ENCODE measurements around the gene USP53.

The USP53 gene

GRCh38 chr4:119304431-119304830 lies 91.9 kb downstream of the USP53 start:
- no peak for TF ChIP-seq CTCF (IDR thresholded peaks at IDR 0.05; ENCODE audit: low read depth, low read length)
- DNase-seq (ENCODE audit: low read depth, low spot score), result no peak
- H3K4me3 ChIP-seq (ENCODE audit: low read depth, low read length), result no peak overlapping the region
- in situ Hi-C loops (cut with HindIII; ENCODE audit: low sequenced_read_pairs), result no loop called here

GRCh38 chr4:119307606-119308005 lies 95.1 kb downstream of the USP53 start:
- no peak for DNase-seq (ENCODE audit: low read depth, low spot score)
- in situ Hi-C loops (cut with HindIII; ENCODE audit: low sequenced_read_pairs), result no loop called here
- no peak for TF ChIP-seq CTCF (IDR thresholded peaks at IDR 0.05; ENCODE audit: low read depth, low read length)
- H3K4me3 ChIP-seq (ENCODE audit: low read depth, low read length), result no peak overlapping the region

GRCh38 chr4:119310826-119311225 lies 98.3 kb downstream of the USP53 start:
- in situ Hi-C loops (cut with HindIII; ENCODE audit: low sequenced_read_pairs), result no loop called here
- H3K4me3 ChIP-seq (ENCODE audit: low read depth, low read length), result no peak overlapping the region
- no peak for TF ChIP-seq CTCF (IDR thresholded peaks at IDR 0.05; ENCODE audit: low read depth, low read length)
- DNase-seq (ENCODE audit: low read depth, low spot score), result peak; percentile 58

- in situ Hi-C loops (cut with HindIII; ENCODE audit: low sequenced_read_pairs), result no loop called here
- no peak overlapping the region for H3K4me3 ChIP-seq (ENCODE audit: low read depth, low read length)
- TF ChIP-seq CTCF (IDR thresholded peaks at IDR 0.05; ENCODE audit: low read depth, low read length), result no peak
- no peak for DNase-seq (ENCODE audit: low read depth, low spot score)
These were observed 100.7 kb downstream of the USP53 start for GRCh38 chr4:119313237-119313636.

- peak; percentile 65 for DNase-seq (ENCODE audit: low read depth, low spot score)
- in situ Hi-C loops (cut with HindIII; ENCODE audit: low sequenced_read_pairs), result no loop called here
These were observed 101.8 kb downstream of the USP53 start for GRCh38 chr4:119314356-119314755.

GRCh38 chr4:119315036-119315435 lies 102.5 kb downstream of the USP53 start:
- no peak overlapping the region for H3K4me3 ChIP-seq (ENCODE audit: low read depth, low read length)
- DNase-seq (ENCODE audit: low read depth, low spot score), result no peak
- no peak for TF ChIP-seq CTCF (IDR thresholded peaks at IDR 0.05; ENCODE audit: low read depth, low read length)
- in situ Hi-C loops (cut with HindIII; ENCODE audit: low sequenced_read_pairs), result no loop called here

More at GRCh38 chr4:119314356-119314755, 101.8 kb downstream of the USP53 start:
- TF ChIP-seq CTCF (IDR thresholded peaks at IDR 0.05; ENCODE audit: low read depth, low read length), result peak; percentile 60
- no peak overlapping the region for H3K4me3 ChIP-seq (ENCODE audit: low read depth, low read length)

- in situ Hi-C loops (cut with HindIII; ENCODE audit: low sequenced_read_pairs), result no loop called here
- no peak for TF ChIP-seq CTCF (IDR thresholded peaks at IDR 0.05; ENCODE audit: low read depth, low read length)
- DNase-seq (ENCODE audit: low read depth, low spot score), result no peak
- H3K4me3 ChIP-seq (ENCODE audit: low read depth, low read length), result no peak overlapping the region
These were observed 105.5 kb downstream of the USP53 start for GRCh38 chr4:119317990-119318389.
